Measurements from ENCODE around the gene NT5DC2.

The NT5DC2 gene

DNA sequence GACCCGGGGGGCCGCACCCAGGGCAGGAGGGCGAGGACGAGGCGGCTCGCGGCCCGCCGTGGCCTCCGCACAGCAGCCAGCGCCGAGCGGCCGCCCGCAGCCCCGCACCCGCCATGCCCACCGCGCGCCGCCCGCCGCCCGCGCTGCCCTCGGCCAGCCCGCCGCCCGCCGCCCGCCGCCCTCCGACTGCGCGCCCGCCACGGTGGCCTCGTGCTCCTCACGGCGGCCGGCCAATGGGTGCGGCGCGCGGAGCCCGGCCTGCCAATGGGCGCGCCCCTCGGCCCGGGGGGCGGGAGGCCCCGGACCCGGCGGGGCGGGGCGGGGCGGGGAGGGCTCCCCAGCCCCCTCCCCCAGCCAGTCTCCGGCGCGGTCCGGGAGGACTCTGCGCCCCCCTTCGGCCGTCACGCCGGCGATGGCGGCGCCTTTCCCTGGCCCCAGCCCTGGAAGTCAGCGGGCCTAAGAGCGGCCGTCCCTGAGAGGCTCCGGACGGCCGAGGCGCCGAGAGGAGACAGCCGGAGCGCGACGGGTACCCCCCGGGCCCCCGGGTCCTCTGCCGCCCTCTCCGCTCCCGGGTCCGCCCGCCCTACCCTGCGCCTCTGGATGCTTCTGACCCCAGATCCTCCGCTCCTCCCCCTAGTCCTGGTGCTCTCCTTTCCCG lies at the start of gene NT5DC2:
Gene NT5DC2, minus strand, starts transcription at position 235 of the 658 bp plus-strand sequence. Its CDS starts 120 bp downstream, at position 115.
- peak; percentile 52 to 55 for DNase-seq (ENCODE audit: low read depth in 2 of 2)

DNA sequence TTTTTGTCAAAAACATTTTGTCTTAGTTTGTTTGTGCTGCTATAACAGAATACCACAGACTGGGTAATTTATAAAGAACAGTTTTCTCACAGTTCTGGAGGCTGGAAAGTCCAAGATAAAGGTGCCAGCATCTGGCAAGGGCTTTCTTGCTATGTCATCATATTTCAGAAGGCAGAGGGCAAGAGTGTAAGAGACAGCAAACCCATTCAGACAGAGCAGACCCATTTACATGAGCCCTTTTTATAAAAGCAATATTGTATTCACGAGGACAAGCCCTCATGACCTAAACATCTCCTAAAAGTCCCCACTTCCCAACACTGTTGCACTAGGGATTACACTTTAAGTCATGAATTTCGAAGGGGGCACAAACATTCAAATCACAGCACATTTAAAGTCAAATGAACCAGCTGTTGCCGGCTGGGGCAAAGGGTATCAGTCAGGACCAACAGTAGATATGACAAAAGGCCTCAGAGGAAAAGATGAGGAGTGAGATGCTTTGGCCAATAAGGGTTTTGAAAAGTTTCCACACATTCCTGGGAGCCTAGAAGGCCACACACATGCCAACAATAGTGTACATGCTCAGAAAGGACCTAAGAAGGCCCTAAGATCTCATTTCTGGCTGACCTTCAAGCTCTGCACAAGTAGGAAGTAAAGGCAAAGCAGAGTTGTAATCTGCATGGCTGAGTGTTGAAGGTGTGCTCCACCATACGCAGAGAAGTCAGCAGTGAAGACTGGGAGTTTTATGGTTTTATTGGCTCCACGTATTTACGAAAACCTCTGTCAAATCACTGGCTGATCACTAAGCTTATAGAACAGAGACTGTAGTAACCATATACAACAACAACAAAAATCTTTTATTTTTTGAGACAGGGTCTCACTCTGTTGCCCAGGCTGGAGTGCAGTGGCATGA lies 40.7 kb upstream of the NT5DC2 start:
- no peak for DNase-seq (ENCODE audit: low read depth in 2 of 2)

DNA sequence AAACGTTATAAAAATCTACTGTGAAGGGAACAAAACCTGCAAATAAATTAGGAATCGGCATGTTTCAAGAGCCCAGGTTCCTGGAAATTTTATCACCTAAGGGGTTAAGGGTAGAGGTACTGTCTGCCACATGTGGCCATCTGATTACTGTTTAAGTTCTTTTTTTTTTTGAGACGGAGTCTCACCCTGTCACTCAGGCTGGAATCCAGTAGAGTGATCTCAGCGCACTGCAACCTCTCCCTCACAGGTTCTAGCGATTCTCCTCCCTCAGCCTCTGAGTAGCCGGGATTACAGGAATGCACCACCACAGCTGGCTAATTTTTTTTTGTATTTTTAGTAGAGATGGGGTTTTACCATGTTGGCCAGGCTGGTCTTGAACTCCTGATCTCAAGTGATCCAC lies 38.6 kb upstream of the NT5DC2 start:
- DNase-seq (ENCODE audit: low read depth in 2 of 2): no peak

DNA sequence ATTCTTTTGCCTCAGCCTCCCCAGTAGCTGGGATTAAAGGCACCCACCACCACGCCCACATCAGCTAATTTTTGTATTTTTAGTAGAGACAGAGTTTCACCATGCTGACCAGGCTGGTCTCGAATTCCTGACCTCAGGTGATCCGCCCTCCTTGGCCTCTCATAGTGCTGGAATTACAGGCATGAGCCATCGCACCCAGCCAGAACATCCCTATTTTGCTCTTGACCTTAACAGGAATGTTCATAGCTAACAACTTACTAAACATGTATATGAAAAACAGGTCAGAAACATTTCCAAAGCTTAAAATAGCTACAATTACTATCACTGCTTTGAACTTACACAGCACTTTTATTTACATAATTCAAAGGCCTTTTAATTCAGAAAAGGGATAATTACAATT lies 36.4 kb upstream of the NT5DC2 start:
- DNase-seq (ENCODE audit: low read depth in 2 of 2): no peak

DNA sequence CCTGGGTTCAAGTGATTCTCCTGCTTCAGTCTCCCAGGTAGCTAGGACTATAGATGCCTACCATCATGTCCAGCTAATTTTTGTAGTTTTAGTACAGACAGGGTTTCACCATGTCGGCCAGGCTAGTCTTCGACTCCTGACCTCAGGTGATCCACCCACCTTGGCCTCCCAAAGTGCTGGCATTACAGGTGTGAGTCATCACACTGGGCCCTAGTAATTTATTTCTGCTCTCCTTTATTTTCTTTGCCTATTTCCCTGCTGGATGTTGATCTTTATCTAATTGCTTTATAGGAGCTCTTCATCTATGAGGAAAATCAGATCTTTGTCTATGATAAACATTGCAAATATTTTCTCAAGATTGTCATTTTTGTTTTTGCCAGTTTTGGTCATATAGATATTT lies 34.4 kb upstream of the NT5DC2 start:
- no peak for DNase-seq (ENCODE audit: low read depth in 2 of 2)

DNA sequence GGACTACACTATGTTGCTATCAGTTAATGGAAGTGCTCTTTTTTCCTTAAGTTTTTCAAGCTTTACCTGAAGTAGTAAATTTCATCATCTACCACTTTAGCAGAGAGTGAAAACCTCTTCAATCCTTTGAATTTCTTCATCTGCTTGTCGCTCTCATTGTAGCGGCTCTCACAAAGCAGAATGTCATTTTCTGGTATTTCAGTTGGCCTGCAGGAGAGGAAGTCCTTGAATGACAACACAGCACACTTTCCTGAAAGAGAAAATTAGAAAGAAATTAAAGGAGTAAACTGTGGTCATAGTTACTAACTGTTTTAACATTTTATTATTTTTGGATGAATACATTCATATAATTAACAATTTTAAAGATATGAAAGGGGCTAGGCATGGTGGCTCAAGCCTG lies 30.3 kb upstream of the NT5DC2 start:
- no peak for DNase-seq (ENCODE audit: low read depth in 2 of 2)

DNA sequence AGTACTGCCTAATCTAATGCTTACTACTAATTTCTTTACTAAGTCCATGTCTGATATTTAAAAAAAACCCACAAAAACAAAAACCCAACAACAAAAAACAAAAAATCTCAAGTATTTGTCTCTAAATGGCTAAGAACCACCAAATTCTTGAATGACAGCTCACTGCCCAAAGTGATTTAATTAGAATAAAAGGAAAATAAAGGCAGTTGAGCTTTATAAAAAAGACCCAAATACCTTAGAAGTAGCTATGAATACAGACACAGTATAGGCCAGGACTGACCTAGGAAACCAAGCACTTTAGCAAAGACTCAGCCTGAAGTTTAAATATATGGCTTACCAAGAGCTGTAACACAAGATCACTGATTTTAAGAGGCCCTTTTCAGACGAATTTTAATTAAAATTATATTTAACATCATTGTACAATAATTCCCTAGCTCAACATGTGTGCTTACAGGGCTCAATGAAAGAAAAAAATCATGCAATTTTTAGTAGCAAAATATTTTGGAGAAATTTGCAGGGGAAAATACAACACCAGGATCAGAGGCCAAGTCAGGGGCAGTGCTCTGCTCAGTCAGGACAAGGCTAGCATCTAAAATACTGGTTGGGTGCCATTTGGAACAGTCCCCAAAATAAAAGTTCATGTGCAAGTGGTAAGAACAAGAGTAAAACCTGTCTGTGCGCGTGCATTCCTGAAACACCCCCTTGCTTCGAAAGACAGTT lies 27.5 kb upstream of the NT5DC2 start:
- DNase-seq (ENCODE audit: low read depth in 2 of 2): no peak

DNA sequence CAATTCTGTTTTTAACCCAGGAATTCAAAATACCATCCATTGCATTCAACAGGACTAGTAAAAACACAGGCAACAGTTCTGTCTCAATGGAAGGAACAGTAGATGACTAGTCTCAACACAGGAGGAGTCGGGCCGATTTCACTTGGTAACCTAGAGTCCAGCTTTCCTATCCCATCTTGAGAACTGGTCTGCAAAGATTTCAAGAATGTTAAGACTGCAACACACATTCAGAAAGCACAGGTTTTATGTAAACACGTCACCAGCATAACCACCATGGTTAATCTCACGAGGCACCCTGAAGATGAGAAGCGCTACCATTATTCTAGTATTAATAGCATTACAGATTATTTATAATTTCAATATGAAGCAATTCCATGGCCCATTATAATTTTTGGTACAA lies 24.8 kb upstream of the NT5DC2 start:
- no peak for DNase-seq (ENCODE audit: low read depth in 2 of 2)

DNA sequence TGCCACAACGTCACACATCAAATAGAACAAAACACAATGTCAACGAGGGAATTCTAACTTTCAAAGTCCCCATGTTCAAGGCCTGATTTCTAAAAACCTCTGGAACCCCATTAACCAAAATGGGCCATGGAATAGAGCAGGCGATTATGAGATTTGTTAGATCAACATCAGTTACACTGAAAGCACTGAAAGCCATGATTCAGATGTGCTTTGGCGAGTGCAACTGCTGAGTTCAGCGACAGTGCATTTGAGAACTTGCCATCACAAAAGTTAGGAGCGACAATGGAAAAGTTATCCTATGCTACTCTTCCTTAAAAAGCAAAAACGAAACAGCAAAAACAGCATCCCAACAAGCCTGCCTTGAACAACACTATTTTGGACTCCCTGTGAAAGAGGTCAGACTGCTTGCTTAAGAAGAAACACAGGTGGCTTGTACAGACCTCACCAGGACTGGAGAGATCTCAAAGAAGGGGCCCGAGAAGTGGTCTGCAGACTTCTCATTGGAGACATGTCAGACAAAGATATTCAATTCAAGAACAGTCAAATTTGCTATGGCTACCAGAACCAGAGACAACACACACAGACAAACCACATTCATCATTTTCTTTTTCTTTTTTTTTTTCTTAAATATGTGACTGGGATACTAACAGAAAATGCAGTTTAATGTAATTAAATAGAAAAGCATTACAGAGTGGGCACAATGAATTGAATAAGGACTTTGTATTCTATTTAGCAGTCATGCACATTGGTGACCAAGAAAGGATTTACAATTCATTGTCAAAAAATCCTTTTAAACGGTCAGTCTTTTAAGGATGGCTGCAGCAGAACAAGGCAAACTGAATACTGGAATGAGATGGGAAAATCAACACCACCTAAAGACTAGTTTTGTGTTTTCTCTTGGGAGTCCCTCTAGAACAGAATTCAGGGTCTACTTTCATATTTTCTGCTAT lies 23.6 kb upstream of the NT5DC2 start:
- no peak for DNase-seq (ENCODE audit: low read depth in 2 of 2)

DNA sequence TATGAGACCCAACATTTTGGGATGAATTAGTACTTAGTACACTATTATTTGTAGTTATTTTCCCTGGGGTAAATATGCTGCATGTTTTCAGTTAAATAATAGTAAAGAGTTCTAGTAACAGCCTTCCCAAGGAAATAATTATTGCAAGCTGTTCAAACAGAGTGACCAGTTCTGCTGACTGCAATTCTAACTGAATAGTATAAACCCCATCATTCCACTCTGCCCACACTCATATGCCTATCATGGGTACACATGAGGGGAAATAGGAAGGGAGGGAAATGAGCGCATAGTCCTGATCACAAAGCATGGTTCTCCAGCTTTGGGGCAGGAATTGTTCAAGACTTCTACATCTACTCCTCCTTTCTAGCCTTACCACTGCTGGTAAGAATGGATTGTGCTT lies 21.4 kb upstream of the NT5DC2 start:
- no peak for DNase-seq (ENCODE audit: low read depth in 2 of 2)

DNA sequence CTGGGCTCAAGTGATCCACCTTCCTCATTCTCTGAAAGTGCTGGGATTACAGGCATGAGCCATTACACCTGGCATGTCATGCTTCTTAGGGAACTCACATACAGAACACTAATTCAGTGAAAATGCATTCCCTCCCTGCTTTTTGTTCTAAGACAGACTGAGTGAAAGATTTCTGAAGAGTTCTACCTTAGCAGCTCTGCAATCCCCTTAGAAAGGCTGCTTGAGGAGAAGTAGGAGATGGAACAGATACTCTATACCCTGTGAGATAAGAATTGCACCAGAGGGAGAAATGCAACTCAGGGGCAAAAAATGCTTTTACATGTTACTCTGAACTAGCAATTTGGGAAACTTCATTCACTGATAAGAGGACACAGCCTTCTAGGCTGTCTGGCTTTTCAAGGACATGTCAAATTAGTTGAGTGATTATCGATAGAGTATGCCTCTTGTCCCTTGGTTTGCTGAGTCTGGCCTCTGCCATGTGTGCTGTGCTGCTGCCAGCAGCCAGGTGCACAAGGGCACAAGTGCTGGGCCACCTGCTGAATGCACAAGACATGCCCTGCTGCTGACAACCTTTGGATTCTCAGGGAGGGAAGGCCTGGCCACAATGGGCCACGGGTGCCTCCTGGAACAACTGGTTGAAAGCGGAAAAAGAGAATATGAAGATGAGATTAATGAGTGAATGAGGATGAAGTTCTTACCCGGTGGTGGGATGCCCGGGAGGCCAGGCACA lies 20.5 kb upstream of the NT5DC2 start:
- DNase-seq (ENCODE audit: low read depth in 2 of 2): no peak

DNA sequence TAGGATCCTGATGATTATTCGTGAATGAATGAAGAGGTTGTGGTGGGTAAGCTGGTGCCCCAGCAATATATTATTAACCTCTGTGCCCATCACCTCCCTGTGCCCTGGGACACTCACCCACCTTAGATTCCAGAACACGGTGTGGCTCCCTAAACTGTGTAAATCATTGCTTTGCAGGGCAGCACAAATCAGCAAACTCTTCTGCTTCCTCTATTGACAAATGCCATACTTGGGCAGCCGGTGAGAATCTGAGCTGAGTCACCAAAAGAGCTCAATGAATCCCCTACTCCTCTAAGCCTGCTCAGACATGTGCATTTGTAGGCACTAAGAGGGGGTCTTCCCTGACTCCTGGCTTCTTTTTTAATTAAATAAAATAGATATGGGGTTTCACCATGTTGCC lies 18.4 kb upstream of the NT5DC2 start:
- no peak for DNase-seq (ENCODE audit: low read depth in 2 of 2)

DNA sequence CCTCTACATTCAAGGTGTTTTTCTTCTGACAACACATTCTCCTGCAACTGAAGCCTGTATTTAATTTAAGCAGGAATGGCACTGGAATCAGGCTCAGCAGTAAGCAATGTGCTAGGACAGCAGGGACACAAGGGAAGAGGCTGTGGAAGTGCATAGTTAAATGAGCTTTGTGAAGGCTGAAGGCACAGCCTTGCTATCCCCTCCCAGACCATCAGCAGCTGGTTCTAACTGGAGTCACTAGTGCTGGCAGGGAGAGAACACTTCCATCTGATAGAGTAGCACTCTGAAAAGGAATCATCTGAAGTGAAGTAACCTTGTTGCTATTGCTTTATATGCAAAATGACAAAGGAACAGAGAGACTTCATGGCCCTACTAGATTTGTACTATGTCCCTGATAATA lies 17.5 kb upstream of the NT5DC2 start:
- DNase-seq (ENCODE audit: low read depth in 2 of 2): no peak

DNA sequence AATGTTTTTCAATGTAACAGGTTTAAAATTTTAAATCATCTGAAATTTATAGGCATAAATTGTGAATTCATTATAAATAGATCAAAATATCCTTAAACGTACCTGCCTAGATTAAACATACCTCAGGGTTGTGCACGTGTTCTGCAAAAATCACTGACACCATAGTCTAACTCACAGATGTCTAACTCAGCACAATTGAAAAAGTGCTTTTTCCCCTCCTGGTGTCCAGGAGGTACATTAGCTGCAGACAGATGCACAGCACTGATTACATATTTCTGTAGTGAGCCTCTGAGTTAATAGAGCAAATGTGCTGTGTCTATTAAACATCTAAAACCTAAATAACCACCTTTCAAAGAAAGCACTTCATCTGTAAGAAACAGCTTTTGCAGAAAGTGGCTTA lies 13.5 kb upstream of the NT5DC2 start:
- no peak for DNase-seq (ENCODE audit: low read depth in 2 of 2)

DNA sequence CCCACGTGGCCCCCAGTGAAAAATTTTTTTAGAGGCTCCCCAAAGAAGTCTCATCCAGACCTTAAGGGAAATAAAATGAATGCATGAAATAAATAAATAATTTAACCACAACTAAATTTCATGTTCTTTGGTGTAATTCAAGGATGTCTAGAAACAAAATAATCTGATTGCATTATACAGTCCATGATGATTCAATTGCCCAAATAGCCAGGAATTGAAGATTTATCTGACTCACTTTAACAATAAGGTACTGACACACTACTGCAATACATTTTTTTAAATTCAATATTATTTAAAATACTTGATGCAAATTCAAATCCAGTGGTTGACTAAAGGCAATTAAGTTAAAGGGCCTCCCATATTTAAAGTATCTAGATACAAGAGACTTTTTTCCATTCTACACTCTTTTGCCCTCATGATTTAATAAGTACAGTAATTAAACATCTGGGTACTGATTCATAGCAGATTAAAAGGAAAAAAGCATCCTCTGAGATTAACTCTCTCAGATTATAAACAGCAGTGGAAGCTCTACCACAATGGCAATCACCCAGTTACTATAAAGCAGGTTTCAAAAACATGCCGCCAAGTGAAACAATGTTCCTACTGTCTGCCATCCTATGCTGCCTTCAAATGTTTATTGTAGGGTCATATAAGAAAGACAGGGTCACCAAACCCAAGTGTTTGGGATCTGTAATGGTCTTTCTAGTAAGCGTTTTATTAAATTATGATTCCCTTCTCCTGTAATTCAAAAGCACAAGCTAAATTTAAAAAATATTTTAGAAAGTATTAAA lies 12.6 kb upstream of the NT5DC2 start:
- DNase-seq (ENCODE audit: low read depth in 2 of 2): no peak

DNA sequence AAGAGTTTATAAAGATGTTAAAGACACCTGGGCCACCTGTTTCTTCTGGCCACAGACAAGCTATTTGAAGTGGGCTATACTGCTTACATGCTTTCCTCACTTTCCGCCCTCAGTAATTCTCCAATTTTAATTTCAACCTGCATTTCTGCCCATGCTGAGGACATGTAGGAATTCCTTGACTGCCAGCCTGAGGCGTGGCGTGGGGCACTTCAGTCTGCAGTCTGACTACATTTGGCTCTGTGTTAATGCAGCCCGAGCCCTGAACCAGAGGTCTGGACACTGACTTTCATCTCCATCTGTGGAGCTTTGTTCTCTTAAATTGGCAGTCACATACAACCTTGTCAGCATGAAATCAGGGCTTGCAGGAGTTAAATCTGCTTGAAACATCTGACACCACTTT lies 11.3 kb upstream of the NT5DC2 start:
- no peak for DNase-seq (ENCODE audit: low read depth in 2 of 2)

DNA sequence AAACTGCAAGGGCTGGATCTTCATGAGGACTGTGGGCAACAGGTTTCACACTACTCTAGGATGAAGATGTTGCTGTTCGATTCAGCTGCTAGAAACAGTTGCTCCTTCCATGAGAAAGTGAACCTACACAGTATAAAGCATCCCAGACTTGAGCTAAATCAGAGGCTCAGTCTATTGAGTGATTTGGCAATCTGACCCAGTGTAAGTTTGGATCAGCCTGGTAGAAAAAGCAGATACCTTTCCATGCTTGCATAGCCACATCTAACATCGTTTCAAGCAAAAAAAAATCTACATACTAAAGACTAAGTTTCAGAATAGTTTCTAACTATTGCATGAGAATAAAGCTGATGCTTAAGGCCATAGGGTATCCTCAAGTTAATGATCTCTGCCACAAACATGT lies 7.4 kb upstream of the NT5DC2 start:
- DNase-seq (ENCODE audit: low read depth in 2 of 2): no peak

DNA sequence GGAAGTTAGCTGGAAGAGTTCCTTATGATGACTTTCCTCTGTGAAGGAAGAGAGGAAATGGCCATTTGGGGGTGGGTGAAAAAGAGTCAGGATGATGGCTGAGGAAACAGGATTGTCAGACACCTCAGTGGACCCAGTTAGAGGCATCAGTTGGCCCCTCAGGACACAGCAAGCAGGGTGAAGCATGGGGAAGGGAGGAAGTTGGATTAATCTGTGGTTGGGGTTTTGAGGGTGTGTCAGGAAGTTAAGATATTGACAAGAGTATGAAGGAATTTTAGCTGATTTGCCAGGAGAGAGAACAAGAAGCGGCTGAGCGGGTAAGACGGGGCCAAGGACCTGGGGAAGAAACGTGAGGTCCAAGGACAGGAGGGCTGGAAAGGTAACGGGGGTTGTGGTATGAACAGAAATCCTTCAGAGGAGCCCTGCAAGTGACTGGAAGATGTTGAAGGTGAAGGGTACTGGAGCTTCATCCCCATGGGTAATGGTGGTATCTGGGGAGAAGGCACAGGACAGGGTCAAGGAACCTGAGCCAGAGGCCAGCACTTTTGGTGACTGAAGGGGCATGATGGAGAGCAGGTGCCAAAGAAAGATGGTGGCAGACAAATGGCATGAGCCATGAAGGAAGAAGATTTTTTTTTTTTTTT lies 5.5 kb upstream of the NT5DC2 start:
- DNase-seq (ENCODE audit: low read depth in 2 of 2): no peak

DNA sequence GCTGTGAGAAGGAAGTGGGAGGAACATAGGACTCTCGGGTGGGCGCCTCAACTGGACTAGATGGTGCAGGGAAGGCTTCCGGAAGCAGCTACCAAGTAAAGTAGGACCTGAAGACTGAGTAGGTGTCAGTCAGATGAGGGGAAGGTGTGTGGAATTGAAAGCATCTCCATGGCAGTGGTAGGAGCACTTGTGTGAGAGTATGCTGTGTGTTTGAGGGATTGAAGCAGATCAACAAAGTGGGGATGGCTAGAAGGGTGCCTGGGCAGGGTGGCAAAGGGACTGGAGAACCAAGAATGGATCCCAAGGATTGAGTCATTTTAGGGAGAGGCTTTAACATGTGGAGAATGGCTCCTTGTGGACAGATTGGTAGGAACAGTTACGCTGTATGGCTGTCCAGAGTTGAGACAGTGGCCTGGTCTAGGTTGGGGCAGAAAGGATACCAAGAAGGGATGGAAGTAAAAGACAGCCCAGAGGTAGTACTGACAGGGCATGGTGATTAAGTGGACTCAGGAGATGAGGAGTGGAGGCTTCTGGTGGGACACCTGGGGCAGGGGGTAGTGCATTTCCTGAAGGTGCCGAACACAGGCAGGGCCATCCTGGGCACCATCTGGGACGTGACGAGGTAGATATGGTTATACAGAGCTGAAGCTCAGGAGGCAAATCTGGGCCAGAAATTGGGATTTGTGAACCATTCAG lies 4.2 kb upstream of the NT5DC2 start:
- DNase-seq (ENCODE audit: low read depth in 2 of 2): no peak
